Activated naive CD4-positive, alpha-beta T cell treated with anti-CD3 and anti-CD28 coated beads for 36 hours (primary cell): ENCODE data around the gene IGFALS. TPM values are rescaled to one million over a fixed set of nuclear protein-coding genes. Genes with fewer than 3 reads are reported as not detected.
A peak's percentile ranks its signal among the peaks of the same experiment; 100 is the strongest.

ENCODE experiments used
- CTCF ChIA-PET: fragments of 350-600 bp; sonication (Branson Sonifier 250); formaldehyde crosslinking; loops from one replicate; lab custom pipeline; 2021; ENCODE audit warnings: antibody characterized with exemption; lab: Charles Lee
- DNase-seq: peaks from one replicate; pipeline ENCODE4 v3.0.0-alpha.2; 2020
- H3K27ac Mint-ChIP-seq: one replicate; pipeline ENCODE4 v1.8.0; 2021; ENCODE audit warnings: mild to moderate bottlenecking, mixed read lengths
- H3K27me3 Mint-ChIP-seq: one replicate; pipeline ENCODE4 v1.8.0; 2021; ENCODE audit warnings: low read depth, mixed read lengths
- H3K36me3 Mint-ChIP-seq: one replicate; pipeline ENCODE4 v1.8.0; 2021; ENCODE audit warnings: low read depth, mixed read lengths
- H3K4me1 Mint-ChIP-seq: one replicate; pipeline ENCODE4 v1.8.0; 2021; ENCODE audit warnings: low read depth, mixed read lengths
- H3K4me3 Mint-ChIP-seq: one replicate; pipeline ENCODE4 v1.8.0; 2021; ENCODE audit warnings: mild to moderate bottlenecking, moderate library complexity, mixed read lengths
- H3K9me3 Mint-ChIP-seq: one replicate; pipeline ENCODE4 v1.8.0; 2021; ENCODE audit warnings: mixed read lengths
- intact Hi-C: fragments of 100-400 bp; cut with micrococcal nuclease; formaldehyde crosslinking; loops from one replicate; pipeline ENCODE4 v1.15.1; 2023
- total RNA-seq, 2 experiments: library from RNA; stranded (reverse); gene quantifications; one replicate each; pipeline ENCODE4 v1.2.3, GENCODE V29; 2021

Gene IGFALS
- total RNA-seq, 2 experiments from 2014 or later, result not detected

DNA sequence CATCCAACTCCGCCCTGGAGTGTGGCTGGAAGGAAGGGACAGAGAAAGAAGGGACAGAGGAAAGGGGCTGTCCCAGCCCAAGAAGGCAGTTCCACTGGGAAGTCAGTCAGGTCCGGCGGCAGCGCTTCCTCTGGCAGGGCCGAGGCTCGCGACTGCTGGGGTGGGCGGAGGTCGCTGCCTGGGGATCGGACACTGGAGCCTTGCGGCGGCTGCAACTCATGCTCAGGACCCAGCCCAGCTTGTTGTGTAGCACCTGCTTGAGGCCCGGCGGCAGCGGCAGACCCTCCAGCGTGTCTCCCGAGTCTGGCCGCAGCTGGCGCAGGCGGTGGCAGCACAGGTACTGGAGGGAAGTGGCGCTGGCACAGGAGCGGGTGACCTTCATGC is 16.5 kb downstream of the IGFALS start:
- Mint-ChIP-seq H3K9me3 (no peaks in the 10 kb centered on the region), H3K36me3 (peaks cover 6% of the 10 kb centered on the region), H3K4me1 (peaks cover 17% of the 10 kb centered on the region), H3K4me3 (no peak overlapping the region), H3K27ac (no peak overlapping the region), H3K27me3 (no peaks in the 10 kb centered on the region)
- DNase-seq, result no peak
- CTCF ChIA-PET, result no interaction called here
- intact Hi-C loops, result no loop called here

DNA sequence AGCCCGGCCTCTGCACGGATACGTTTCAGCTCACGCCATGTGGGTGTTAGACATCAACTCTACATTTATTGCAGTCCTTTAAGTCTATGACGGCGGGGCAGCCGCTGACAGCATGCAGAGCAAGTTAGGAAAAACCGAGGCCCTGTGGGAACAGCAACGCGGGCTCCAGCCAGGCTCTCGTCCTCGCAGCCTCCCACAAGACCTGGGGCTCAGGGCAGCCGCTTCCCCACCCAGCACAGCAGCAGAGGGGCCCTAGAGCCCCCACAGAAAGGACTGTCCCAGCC is 16.9 kb downstream of the IGFALS start:
- Mint-ChIP-seq H3K4me3 (no peak overlapping the region), H3K27me3 (no peaks in the 10 kb centered on the region), H3K4me1 (peaks cover 15% of the 10 kb centered on the region), H3K9me3 (no peaks in the 10 kb centered on the region), H3K27ac (no peak overlapping the region), H3K36me3 (peaks cover 10% of the 10 kb centered on the region)
- intact Hi-C loops, result no loop called here
- DNase-seq, result no peak
- CTCF ChIA-PET, result no interaction called here

GRCh38 chr16:1775846-1776671 is 17.4 kb downstream of the IGFALS start:
- no peak for DNase-seq
- Mint-ChIP-seq H3K27ac (no peak overlapping the region), H3K4me3 (no peak overlapping the region), H3K4me1 (peaks cover 9% of the 10 kb centered on the region), H3K36me3 (peaks cover 10% of the 10 kb centered on the region), H3K9me3 (no peaks in the 10 kb centered on the region), H3K27me3 (no peaks in the 10 kb centered on the region)
- intact Hi-C loops, result no loop called here
- CTCF ChIA-PET, result no interaction called here

- H3K27ac Mint-ChIP-seq, result no peak overlapping the region
- peaks cover 7% of the 10 kb centered on the region for H3K4me1 Mint-ChIP-seq
- no peaks in the 10 kb centered on the region for H3K27me3 Mint-ChIP-seq
- no peak for DNase-seq
- H3K9me3 Mint-ChIP-seq, result no peaks in the 10 kb centered on the region
- peaks cover 10% of the 10 kb centered on the region for H3K36me3 Mint-ChIP-seq
- intact Hi-C loops, result no loop called here
- H3K4me3 Mint-ChIP-seq, result peak overlapping the region; percentile 12
- CTCF ChIA-PET, result interaction anchor here (0.7 to 3.5 kb wide), 2 partner anchors 7 to 22 kb away, joined by 3 to 26 read pairs; partner anchors contain the start of genes NUBP2 and SPSB3
Observed at GRCh38 chr16:1775006-1775845, 18.3 kb downstream of the IGFALS start.

DNA sequence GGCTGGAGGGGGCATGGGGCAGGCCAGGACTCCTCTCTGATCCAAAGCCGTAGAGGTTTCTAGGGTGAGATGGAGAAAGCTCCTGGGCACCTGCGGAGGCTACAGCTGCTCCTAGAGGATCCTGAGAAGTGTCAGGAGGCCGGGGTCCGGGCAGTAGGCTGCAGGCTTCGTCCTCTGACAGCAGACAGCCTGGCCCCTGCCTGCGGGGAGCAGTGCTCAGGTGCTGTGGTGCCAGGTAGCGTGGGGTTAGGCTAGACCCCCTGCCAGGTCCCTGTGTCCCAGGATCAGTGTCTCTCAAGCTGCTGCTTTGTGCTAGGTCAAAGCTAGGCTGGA is 19.1 kb downstream of the IGFALS start:
- peaks cover 7% of the 10 kb centered on the region for H3K4me1 Mint-ChIP-seq
- H3K27me3 Mint-ChIP-seq, result no peaks in the 10 kb centered on the region
- no peaks in the 10 kb centered on the region for H3K9me3 Mint-ChIP-seq
- no peak overlapping the region for H3K27ac Mint-ChIP-seq
- intact Hi-C loops, result loop anchor here (5.0 kb wide), 2 partner anchors 168 to 352 kb away; partner anchors contain the start of genes MSRB1 and UQCC4
- peaks cover 10% of the 10 kb centered on the region for H3K36me3 Mint-ChIP-seq
- CTCF ChIA-PET, result interaction anchor here (0.7 to 3.5 kb wide), 2 partner anchors 8 to 21 kb away, joined by 3 to 26 read pairs; partner anchors contain the start of genes NUBP2 and SPSB3
- H3K4me3 Mint-ChIP-seq, result peak overlapping the region; percentile 93
- DNase-seq, result no peak

DNA sequence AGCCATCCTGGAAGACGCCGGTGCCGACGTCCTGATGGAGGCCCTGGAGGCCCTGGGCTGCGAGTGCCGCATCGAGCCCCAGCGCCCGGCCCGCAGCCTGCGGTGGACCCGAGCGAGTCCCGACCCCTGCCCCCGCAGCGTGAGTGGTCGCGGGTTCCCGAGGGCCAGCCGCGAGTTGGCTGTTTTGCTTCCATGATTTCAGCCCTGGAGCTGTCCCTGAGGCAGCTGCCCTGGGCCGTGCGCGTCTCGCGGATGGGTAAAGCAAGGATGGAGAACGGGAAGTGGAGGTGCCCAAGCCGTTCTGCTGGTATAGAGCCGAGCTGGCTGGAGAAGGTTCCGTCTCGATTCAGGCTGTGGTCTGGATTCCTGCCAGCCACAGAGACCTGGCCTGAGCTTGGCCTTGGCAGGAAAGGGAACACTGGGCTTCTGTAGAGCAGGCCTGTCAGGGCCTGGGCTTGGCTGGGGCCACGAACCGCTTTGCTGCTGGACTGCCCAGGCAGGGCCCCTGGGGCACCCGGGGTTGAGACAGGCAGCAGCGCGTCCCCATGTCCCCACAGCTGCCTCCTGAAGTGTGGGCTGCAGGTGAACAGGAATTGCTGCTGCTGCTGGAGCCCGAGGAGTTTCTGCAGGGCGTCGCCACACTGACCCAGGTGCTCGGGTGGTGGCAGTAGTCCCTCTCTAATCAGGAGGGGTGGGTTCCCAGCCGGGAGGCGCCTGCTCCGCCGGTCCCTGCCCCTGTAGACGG is 19.6 kb downstream of the IGFALS start:
- peak overlapping the region; percentile 93 for H3K4me3 Mint-ChIP-seq
- CTCF ChIA-PET, result interaction anchor here (1.8 to 3.5 kb wide), 2 partner anchors 9 to 68 kb away, joined by 10 to 26 read pairs; partner anchors contain the start of genes MAPK8IP3, NUBP2 and SPSB3
- H3K27me3 Mint-ChIP-seq, result no peaks in the 10 kb centered on the region
- peak overlapping the region; percentile 32 for H3K27ac Mint-ChIP-seq
- intact Hi-C loops, result loop anchor here (1.0 to 5.0 kb wide), 8 partner anchors 8 to 465 kb away; partner anchors contain the start of genes CRAMP1, FAHD1, HAGH and IFT140
- peaks cover 10% of the 10 kb centered on the region for H3K36me3 Mint-ChIP-seq
- H3K4me1 Mint-ChIP-seq, result peaks cover 7% of the 10 kb centered on the region
- peak; percentile 38 for DNase-seq
- H3K9me3 Mint-ChIP-seq, result no peaks in the 10 kb centered on the region

GRCh38 chr16:1772908-1773702 is 20.4 kb downstream of the IGFALS start, which contains the start of gene MRPS34:
TSS of gene MRPS34 (minus strand) at chr16:1773134. CDS start at chr16:1773119, 15 bp downstream.
- intact Hi-C loops, result loop anchor here (1.0 to 5.0 kb wide), 9 partner anchors 9 to 464 kb away; partner anchors contain the start of genes CRAMP1, FAHD1, HAGH and IFT140
- H3K27ac Mint-ChIP-seq, result peak within 1 kb of the TSS; percentile 93
- CTCF ChIA-PET, result interaction anchor here (1.5 to 3.5 kb wide), 3 partner anchors 10 to 168 kb away, joined by 3 to 26 read pairs (median 10); partner anchors contain the start of genes MAPK8IP3, NUBP2 and SPSB3
- H3K9me3 Mint-ChIP-seq, result no peaks in the 10 kb centered on the region
- H3K4me3 Mint-ChIP-seq, result peak within 1 kb of the TSS; percentile 93
- DNase-seq, result peak; percentile 85
- H3K4me1 Mint-ChIP-seq, result peaks cover 7% of the 10 kb centered on the region
- peaks cover 12% of the 10 kb centered on the region for H3K36me3 Mint-ChIP-seq
- no peaks in the 10 kb centered on the region for H3K27me3 Mint-ChIP-seq

- H3K9me3 Mint-ChIP-seq, result no peaks in the 10 kb centered on the region
- peak within 1 kb of the TSS; percentile 93 for H3K4me3 Mint-ChIP-seq
- CTCF ChIA-PET, result interaction anchor here (1.5 to 3.5 kb wide), 3 partner anchors 10 to 169 kb away, joined by 3 to 26 read pairs (median 10); partner anchors contain the start of genes MAPK8IP3, NUBP2 and SPSB3
- H3K27me3 Mint-ChIP-seq, result no peaks in the 10 kb centered on the region
- peaks cover 7% of the 10 kb centered on the region for H3K4me1 Mint-ChIP-seq
- H3K36me3 Mint-ChIP-seq, result peaks cover 15% of the 10 kb centered on the region
- H3K27ac Mint-ChIP-seq, result peak within 1 kb of the TSS; percentile 93
- DNase-seq, result peak; percentile 69
- intact Hi-C loops, result loop anchor here (1.0 to 5.0 kb wide), 7 partner anchors 54 to 464 kb away; partner anchors contain the start of genes CRAMP1, FAHD1, HAGH and IFT140
Observed at GRCh38 chr16:1772362-1772907, 21.1 kb downstream of the IGFALS start, which contains the start of gene EME2. TSS of gene EME2 (plus strand) at chr16:1772810. CDS start at chr16:1773228, 418 bp downstream.

DNA sequence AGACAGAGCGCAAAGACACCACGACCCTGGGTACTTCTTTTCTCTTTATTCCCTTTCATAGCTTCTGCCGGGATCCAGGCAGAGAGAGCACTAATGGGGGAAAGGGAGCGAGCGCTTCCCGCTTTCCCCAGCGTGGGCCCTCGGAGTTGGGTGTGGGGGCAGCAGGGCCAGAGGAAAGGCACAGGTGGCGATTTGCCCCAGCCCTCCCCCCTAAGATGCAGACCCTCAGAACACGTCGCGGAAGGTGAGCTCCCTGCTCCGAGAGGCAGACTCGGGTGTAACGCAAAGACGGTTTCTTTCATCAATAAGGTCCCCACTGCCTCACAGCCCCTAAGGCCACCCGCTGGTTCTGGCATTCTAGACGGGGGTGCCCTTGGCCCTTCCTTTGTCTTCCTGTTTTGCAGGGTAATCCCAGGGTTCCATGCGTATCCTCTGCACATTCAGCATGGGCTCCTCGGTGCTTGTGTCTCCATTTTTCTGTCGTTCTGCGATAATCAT is 21.6 kb downstream of the IGFALS start:
- H3K27me3 Mint-ChIP-seq, result no peaks in the 10 kb centered on the region
- intact Hi-C loops, result loop anchor here (1.0 to 5.0 kb wide), 7 partner anchors 55 to 463 kb away; partner anchors contain the start of genes CRAMP1, FAHD1, HAGH and IFT140
- H3K36me3 Mint-ChIP-seq, result peaks cover 15% of the 10 kb centered on the region

GRCh38 chr16:1771188-1771863 is 22.2 kb downstream of the IGFALS start, which contains the start of gene NME3:
TSS of gene NME3 (minus strand) at chr16:1771543. CDS start at chr16:1771534, 9 bp downstream.
- intact Hi-C loops, result loop anchor here (5.0 kb wide), 2 partner anchors 171 to 349 kb away; partner anchors contain the start of genes MSRB1 and UQCC4
- Mint-ChIP-seq H3K4me3 (peak within 1 kb of the TSS; percentile 93), H3K36me3 (peaks cover 15% of the 10 kb centered on the region), H3K4me1 (peaks cover 7% of the 10 kb centered on the region), H3K9me3 (no peaks in the 10 kb centered on the region), H3K27me3 (no peaks in the 10 kb centered on the region), H3K27ac (peak within 1 kb of the TSS; percentile 91)
- DNase-seq, result peak; percentile 81
- CTCF ChIA-PET, result interaction anchor here (0.5 to 3.5 kb wide), 3 partner anchors 11 to 170 kb away, joined by 3 to 26 read pairs (median 3); partner anchors contain the start of genes NUBP2 and SPSB3

More for the DNA sequence above, 21.6 kb downstream of the IGFALS start:
- peaks cover 7% of the 10 kb centered on the region for H3K4me1 Mint-ChIP-seq
- peak overlapping the region; percentile 91 for H3K27ac Mint-ChIP-seq
- H3K9me3 Mint-ChIP-seq, result no peaks in the 10 kb centered on the region
- peak overlapping the region; percentile 93 for H3K4me3 Mint-ChIP-seq
- CTCF ChIA-PET, result interaction anchor here (0.5 to 3.5 kb wide), 3 partner anchors 11 to 169 kb away, joined by 3 to 26 read pairs (median 3); partner anchors contain the start of genes NUBP2 and SPSB3
- DNase-seq, result no peak
